GM04504 (cell line): ENCODE results near the gene SLC16A12.
"Not testable (repeated sequence)": the region's sequence is repeated elsewhere in the genome, so short reads cannot be mapped to it uniquely, and the experiment has no call there.

Experiments
- DNase-seq: peaks from one replicate; pipeline ENCODE4 v3.0.0-alpha.2; 2012; ENCODE audit warnings: low read depth

Gene SLC16A12

GRCh38 chr10:89416465-89416864 is 118.9 kb downstream of the SLC16A12 start:
- DNase-seq = no peak

GRCh38 chr10:89414879-89415821 is 120.2 kb downstream of the SLC16A12 start:
- no peak for DNase-seq

- peak; percentile 48 for DNase-seq
These were observed 121.1 kb downstream of the SLC16A12 start, which contains the start of gene IFIT5 for GRCh38 chr10:89414146-89414878. TSS of gene IFIT5 (plus strand) at chr10:89414568. CDS start at chr10:89414799, 231 bp downstream.

- no peak for DNase-seq
These were observed 121.9 kb downstream of the SLC16A12 start for GRCh38 chr10:89413398-89413912.

- not testable (repeated sequence) for DNase-seq
These were observed 123.1 kb downstream of the SLC16A12 start for GRCh38 chr10:89412276-89412675.

- not testable (repeated sequence) for DNase-seq
These were observed 124.3 kb downstream of the SLC16A12 start for GRCh38 chr10:89411135-89411534.

GRCh38 chr10:89410551-89410950 is 124.8 kb downstream of the SLC16A12 start:
- not testable (repeated sequence) for DNase-seq

- not testable (repeated sequence) for DNase-seq
These were observed 126.1 kb downstream of the SLC16A12 start for GRCh38 chr10:89409282-89409681.

GRCh38 chr10:89407792-89408191 is 127.6 kb downstream of the SLC16A12 start:
- DNase-seq = not testable (repeated sequence)

- DNase-seq = not testable (repeated sequence)
These were observed 129.2 kb downstream of the SLC16A12 start for GRCh38 chr10:89406178-89406577.

GRCh38 chr10:89404104-89405047 is 131.0 kb downstream of the SLC16A12 start:
- DNase-seq = no peak

GRCh38 chr10:89403043-89403442 is 132.4 kb downstream of the SLC16A12 start:
- no peak for DNase-seq

GRCh38 chr10:89399956-89400355 is 135.4 kb downstream of the SLC16A12 start:
- no peak for DNase-seq

GRCh38 chr10:89398003-89398749 is 137.2 kb downstream of the SLC16A12 start:
- no peak for DNase-seq

- DNase-seq = no peak
These were observed 140.3 kb downstream of the SLC16A12 start for GRCh38 chr10:89395141-89395540.

- DNase-seq = no peak
These were observed 141.5 kb downstream of the SLC16A12 start for GRCh38 chr10:89393898-89394297.

GRCh38 chr10:89392974-89393373 is 142.4 kb downstream of the SLC16A12 start:
- DNase-seq = peak; percentile 66

GRCh38 chr10:89391907-89392756 is 143.3 kb downstream of the SLC16A12 start, which contains the start of gene IFIT1:
TSS of gene IFIT1 (plus strand) at chr10:89392623. CDS start at chr10:89392713, 90 bp downstream.
- DNase-seq = peak; percentile 68

GRCh38 chr10:89391226-89391576 is 144.2 kb downstream of the SLC16A12 start:
- DNase-seq = not testable (repeated sequence)
